ENCODE data around the gene CFDP1. TPM values are rescaled to one million over a fixed set of nuclear protein-coding genes. Genes with fewer than 3 reads are reported as not detected.

Gene CFDP1
- total RNA-seq, 1 experiment from 2014 or later, result 21.2 TPM

GRCh38 chr16:75320435-75320834 lies 112.9 kb downstream of the CFDP1 start:
- no peaks in the 10 kb centered on the region for H3K36me3 ChIP-seq
- no peaks in the 10 kb centered on the region for H3K9me3 ChIP-seq
- no peak overlapping the region for H3K4me3 ChIP-seq
- H3K27me3 ChIP-seq, result no peaks in the 10 kb centered on the region
- DNase-seq, result peak; percentile 18

- Histone ChIP-seq H3K27me3 (no peaks in the 10 kb centered on the region), H3K9me3 (no peaks in the 10 kb centered on the region), H3K36me3 (no peaks in the 10 kb centered on the region), H3K4me3 (no peak overlapping the region)
- peak; percentile 25 for DNase-seq
Observed at GRCh38 chr16:75319513-75320411, 113.5 kb downstream of the CFDP1 start.

GRCh38 chr16:75318737-75319136 lies 114.6 kb downstream of the CFDP1 start:
- Histone ChIP-seq H3K4me3 (no peak overlapping the region), H3K9me3 (no peaks in the 10 kb centered on the region), H3K27me3 (no peaks in the 10 kb centered on the region), H3K36me3 (no peaks in the 10 kb centered on the region)
- no peak for DNase-seq

GRCh38 chr16:75317532-75317931 lies 115.8 kb downstream of the CFDP1 start:
- H3K4me3 ChIP-seq, result no peak overlapping the region
- H3K9me3 ChIP-seq, result no peaks in the 10 kb centered on the region
- H3K27me3 ChIP-seq, result no peaks in the 10 kb centered on the region
- no peak for DNase-seq
- no peaks in the 10 kb centered on the region for H3K36me3 ChIP-seq

GRCh38 chr16:75317101-75317522 lies 116.2 kb downstream of the CFDP1 start:
- Histone ChIP-seq H3K9me3 (no peaks in the 10 kb centered on the region), H3K27me3 (no peaks in the 10 kb centered on the region), H3K4me3 (no peak overlapping the region), H3K36me3 (no peaks in the 10 kb centered on the region)
- DNase-seq, result no peak

GRCh38 chr16:75315539-75316306 lies 117.6 kb downstream of the CFDP1 start:
- no peaks in the 10 kb centered on the region for H3K9me3 ChIP-seq
- H3K36me3 ChIP-seq, result no peaks in the 10 kb centered on the region
- no peaks in the 10 kb centered on the region for H3K27me3 ChIP-seq
- no peak overlapping the region for H3K4me3 ChIP-seq
- DNase-seq, result no peak

GRCh38 chr16:75312875-75313274 lies 120.4 kb downstream of the CFDP1 start:
- DNase-seq, result no peak
- Histone ChIP-seq H3K36me3 (no peaks in the 10 kb centered on the region), H3K9me3 (no peaks in the 10 kb centered on the region), H3K4me3 (no peak overlapping the region), H3K27me3 (no peaks in the 10 kb centered on the region)

- Histone ChIP-seq H3K4me3 (no peak overlapping the region), H3K27me3 (no peaks in the 10 kb centered on the region), H3K9me3 (no peaks in the 10 kb centered on the region), H3K36me3 (no peaks in the 10 kb centered on the region)
- no peak for DNase-seq
Observed at GRCh38 chr16:75311383-75311938, 121.8 kb downstream of the CFDP1 start.

- Histone ChIP-seq H3K27me3 (no peaks in the 10 kb centered on the region), H3K9me3 (no peaks in the 10 kb centered on the region), H3K4me3 (no peak overlapping the region), H3K36me3 (no peaks in the 10 kb centered on the region)
- DNase-seq, result no peak
Observed at GRCh38 chr16:75310541-75310940, 122.8 kb downstream of the CFDP1 start.

- H3K9me3 ChIP-seq, result no peaks in the 10 kb centered on the region
- no peaks in the 10 kb centered on the region for H3K36me3 ChIP-seq
- no peak overlapping the region for H3K4me3 ChIP-seq
- no peak for DNase-seq
- no peaks in the 10 kb centered on the region for H3K27me3 ChIP-seq
Observed at GRCh38 chr16:75309899-75310430, 123.3 kb downstream of the CFDP1 start.

GRCh38 chr16:75309156-75309555 lies 124.1 kb downstream of the CFDP1 start:
- Histone ChIP-seq H3K4me3 (no peak overlapping the region), H3K9me3 (no peaks in the 10 kb centered on the region), H3K27me3 (no peaks in the 10 kb centered on the region), H3K36me3 (no peaks in the 10 kb centered on the region)
- no peak for DNase-seq

GRCh38 chr16:75308011-75308410 lies 125.3 kb downstream of the CFDP1 start:
- no peak overlapping the region for H3K4me3 ChIP-seq
- no peaks in the 10 kb centered on the region for H3K9me3 ChIP-seq
- no peaks in the 10 kb centered on the region for H3K36me3 ChIP-seq
- no peak for DNase-seq
- H3K27me3 ChIP-seq, result no peaks in the 10 kb centered on the region

- H3K9me3 ChIP-seq, result no peaks in the 10 kb centered on the region
- DNase-seq, result no peak
- H3K27me3 ChIP-seq, result no peaks in the 10 kb centered on the region
- H3K36me3 ChIP-seq, result no peaks in the 10 kb centered on the region
- H3K4me3 ChIP-seq, result no peak overlapping the region
Observed at GRCh38 chr16:75307506-75307905, 125.8 kb downstream of the CFDP1 start.

- no peak for DNase-seq
- Histone ChIP-seq H3K36me3 (no peaks in the 10 kb centered on the region), H3K27me3 (no peaks in the 10 kb centered on the region), H3K4me3 (no peak overlapping the region), H3K9me3 (no peaks in the 10 kb centered on the region)
Observed at GRCh38 chr16:75306099-75306762, 127.1 kb downstream of the CFDP1 start.

GRCh38 chr16:75305364-75306098 lies 127.8 kb downstream of the CFDP1 start:
- Histone ChIP-seq H3K36me3 (no peaks in the 10 kb centered on the region), H3K4me3 (no peak overlapping the region), H3K27me3 (no peaks in the 10 kb centered on the region), H3K9me3 (no peaks in the 10 kb centered on the region)
- DNase-seq, result peak; percentile 93

Data from MG63 (cell line).